Adrenal gland (tissue), 5 donors: ENCODE data around the gene PI16.

Experiments used
- POLR2A ChIP-seq, 2 donors: fragments of 450-650 bp; IDR thresholded peaks; one replicate each; pipeline ENCODE4 v1.6.1; 2017; ENCODE audit warnings: antibody characterized with exemption in 2 of 2, mild to moderate bottlenecking in 2 of 2, moderate library complexity in 1 of 2
- TF ChIP-seq, protein P1 (sequence below), 6 experiments: fragments of 450-650 bp in 4 of 6; fragments of 200-600 bp in 2 of 6; sonication (generic) in 1 of 6; IDR thresholded peaks; 1 replicate in 5 of 6; 2 replicates in 1 of 6; pipeline versions ENCODE4 v1.5.1 to v1.8.0; 2016 to 2021; ENCODE audit warnings: antibody characterized with exemption in 6 of 6, mild to moderate bottlenecking in 2 of 6, moderate library complexity in 1 of 6
- donor health status: DM: no; HTN: no; CAD: no.

- TF ChIP-seq, protein P1, sequence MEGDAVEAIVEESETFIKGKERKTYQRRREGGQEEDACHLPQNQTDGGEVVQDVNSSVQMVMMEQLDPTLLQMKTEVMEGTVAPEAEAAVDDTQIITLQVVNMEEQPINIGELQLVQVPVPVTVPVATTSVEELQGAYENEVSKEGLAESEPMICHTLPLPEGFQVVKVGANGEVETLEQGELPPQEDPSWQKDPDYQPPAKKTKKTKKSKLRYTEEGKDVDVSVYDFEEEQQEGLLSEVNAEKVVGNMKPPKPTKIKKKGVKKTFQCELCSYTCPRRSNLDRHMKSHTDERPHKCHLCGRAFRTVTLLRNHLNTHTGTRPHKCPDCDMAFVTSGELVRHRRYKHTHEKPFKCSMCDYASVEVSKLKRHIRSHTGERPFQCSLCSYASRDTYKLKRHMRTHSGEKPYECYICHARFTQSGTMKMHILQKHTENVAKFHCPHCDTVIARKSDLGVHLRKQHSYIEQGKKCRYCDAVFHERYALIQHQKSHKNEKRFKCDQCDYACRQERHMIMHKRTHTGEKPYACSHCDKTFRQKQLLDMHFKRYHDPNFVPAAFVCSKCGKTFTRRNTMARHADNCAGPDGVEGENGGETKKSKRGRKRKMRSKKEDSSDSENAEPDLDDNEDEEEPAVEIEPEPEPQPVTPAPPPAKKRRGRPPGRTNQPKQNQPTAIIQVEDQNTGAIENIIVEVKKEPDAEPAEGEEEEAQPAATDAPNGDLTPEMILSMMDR (IDR thresholded peaks at IDR 0.05) = no peak
- TF ChIP-seq POLR2A (IDR thresholded peaks at IDR 0.05) = no peak
These were observed 26.0 kb upstream of the PI16 start for GRCh38 chr6:36928547-36928918.
